Hepatocyte (in vitro differentiated cells): Measurements from ENCODE around the gene APIP. TPM values are rescaled to one million over a fixed set of nuclear protein-coding genes. Genes with fewer than 3 reads are reported as not detected.

ENCODE experiments used
- DNase-seq: peaks from one replicate; pipeline ENCODE4 v3.0.0-alpha.2; 2016; ENCODE audit warnings: low spot score
- H2AFZ ChIP-seq: fragments of 200-600 bp; sonication (generic); 2 replicates; pipeline ENCODE4 v1.6.0; 2016; ENCODE audit warnings: antibody characterized with exemption, mild to moderate bottlenecking
- H3K27ac ChIP-seq: fragments of 200-600 bp; sonication (generic); 2 replicates; pipeline ENCODE4 v1.5.1; 2016; ENCODE audit warnings: mild to moderate bottlenecking
- H3K27me3 ChIP-seq: fragments of 200-600 bp; sonication (generic); 2 replicates; pipeline ENCODE4 v1.6.1; 2016
- H3K36me3 ChIP-seq: fragments of 200-600 bp; sonication (generic); replicated peaks from 2 replicates; pipeline ENCODE4 v1.5.1; 2016; ENCODE audit warnings: low read depth; ENCODE audit not compliant: insufficient read depth
- H3K4me1 ChIP-seq: fragments of 200-600 bp; sonication (generic); 2 replicates; pipeline ENCODE4 v1.5.1; 2016; ENCODE audit warnings: mild to moderate bottlenecking, moderate library complexity; ENCODE audit not compliant: insufficient read depth
- H3K4me2 ChIP-seq: fragments of 200-600 bp; sonication (generic); 2 replicates; pipeline ENCODE4 v1.6.0; 2016
- H3K4me3 ChIP-seq: fragments of 200-600 bp; sonication (generic); 2 replicates; pipeline ENCODE4 v1.5.1; 2016; ENCODE audit warnings: mild to moderate bottlenecking
- H3K79me2 ChIP-seq: fragments of 200-600 bp; sonication (generic); 2 replicates; pipeline ENCODE4 v1.6.0; 2017; ENCODE audit warnings: mild to moderate bottlenecking
- H3K9me2 ChIP-seq: fragments of 200-600 bp; sonication (generic); replicated peaks from 2 replicates; pipeline ENCODE4 v1.6.0; 2017; ENCODE audit warnings: mild to moderate bottlenecking; ENCODE audit not compliant: insufficient read depth
- H3K9me3 ChIP-seq: fragments of 200-600 bp; sonication (generic); 2 replicates; pipeline ENCODE4 v1.5.1; 2016; ENCODE audit warnings: low read depth, mild to moderate bottlenecking
- H4K20me1 ChIP-seq: fragments of 200-600 bp; sonication (generic); 2 replicates; pipeline ENCODE4 v1.6.0; 2016; ENCODE audit warnings: mild to moderate bottlenecking; ENCODE audit not compliant: insufficient read depth, poor library complexity, severe bottlenecking
- EZH2 ChIP-seq: fragments of 200-600 bp; sonication (generic); IDR thresholded peaks from 2 replicates; pipeline ENCODE4 v1.6.1; 2016; ENCODE audit warnings: antibody characterized with exemption, mild to moderate bottlenecking, borderline replicate concordance
- EZH2phosphoT487 ChIP-seq: fragments of 200-600 bp; sonication (generic); IDR thresholded peaks from one replicate; pipeline ENCODE4 v1.6.1; 2018; ENCODE audit warnings: antibody characterized with exemption, mild to moderate bottlenecking, low read depth, moderate library complexity; ENCODE audit not compliant: unreplicated experiment, severe bottlenecking
- WGBS: methylation state at CpG from one replicate; pipeline ENCODE4 v1.1.6; 2016; ENCODE audit warnings: low lambda C conversion rate; ENCODE audit errors: missing lambda C conversion rate; 5-methylcytosine and 5-hydroxymethylcytosine counted together
- polyA plus RNA-seq: library from polyadenylated mRNA; unstranded; fragments of >200 nt; fragmentation: Nextera tagmentation; extraction: Ambion mirVana; gene quantifications from 2 replicates; pipeline ENCODE4 v1.2.1, GENCODE V29; 2016
- total RNA-seq: library from RNA; depleted of rRNA; stranded (reverse); fragments of >200 nt; gene quantifications from 2 replicates; pipeline ENCODE4 v1.2.3, GENCODE V29; 2014
- TF ChIP-seq, protein P1 (sequence below): fragments of 200-600 bp; sonication (generic); IDR thresholded peaks from 2 replicates; pipeline ENCODE4 v1.5.1; 2016; ENCODE audit warnings: antibody characterized with exemption, mild to moderate bottlenecking; ENCODE audit not compliant: poor library complexity

The APIP gene
- total and polyA plus RNA-seq, 2 experiments from 2014 or later: 25.9 to 26.8 TPM

DNA sequence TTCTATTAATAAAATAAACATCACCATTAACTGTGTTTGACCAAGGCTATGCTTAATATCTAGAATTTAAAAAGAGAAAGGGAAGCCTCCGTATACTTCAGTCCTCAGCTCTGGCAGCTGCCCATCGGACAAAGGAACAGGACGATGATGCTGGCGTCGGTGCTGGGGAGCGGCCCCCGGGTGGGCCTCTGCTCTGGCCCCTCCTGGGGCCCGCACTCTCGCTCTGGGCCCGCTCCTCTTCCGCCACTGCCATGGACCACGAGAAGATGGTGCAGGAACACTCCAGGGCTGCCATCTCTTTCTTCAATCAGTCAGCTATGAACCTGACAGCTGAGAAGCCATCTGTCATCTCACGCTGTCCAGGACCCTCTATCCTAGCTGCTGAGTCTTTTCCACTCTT is 25.5 kb upstream of the APIP start:
- H3K36me3 ChIP-seq: no peaks in the 10 kb centered on the region
- H3K4me1 ChIP-seq: no peaks in the 10 kb centered on the region
- H3K9me2 ChIP-seq: no peaks in the 10 kb centered on the region
- H2AFZ ChIP-seq: no peak overlapping the region
- H3K79me2 ChIP-seq: peaks cover 48% of the 10 kb centered on the region
- no peaks in the 10 kb centered on the region for H3K27me3 ChIP-seq
- no peak for DNase-seq
- H3K4me3 ChIP-seq: no peak overlapping the region
- 96% methylated on average over 13 of the region's 13 CpGs for WGBS
- H3K4me2 ChIP-seq: no peak overlapping the region
- no peak for TF ChIP-seq EZH2phosphoT487
- no peak for TF ChIP-seq EZH2
- TF ChIP-seq, protein P1, sequence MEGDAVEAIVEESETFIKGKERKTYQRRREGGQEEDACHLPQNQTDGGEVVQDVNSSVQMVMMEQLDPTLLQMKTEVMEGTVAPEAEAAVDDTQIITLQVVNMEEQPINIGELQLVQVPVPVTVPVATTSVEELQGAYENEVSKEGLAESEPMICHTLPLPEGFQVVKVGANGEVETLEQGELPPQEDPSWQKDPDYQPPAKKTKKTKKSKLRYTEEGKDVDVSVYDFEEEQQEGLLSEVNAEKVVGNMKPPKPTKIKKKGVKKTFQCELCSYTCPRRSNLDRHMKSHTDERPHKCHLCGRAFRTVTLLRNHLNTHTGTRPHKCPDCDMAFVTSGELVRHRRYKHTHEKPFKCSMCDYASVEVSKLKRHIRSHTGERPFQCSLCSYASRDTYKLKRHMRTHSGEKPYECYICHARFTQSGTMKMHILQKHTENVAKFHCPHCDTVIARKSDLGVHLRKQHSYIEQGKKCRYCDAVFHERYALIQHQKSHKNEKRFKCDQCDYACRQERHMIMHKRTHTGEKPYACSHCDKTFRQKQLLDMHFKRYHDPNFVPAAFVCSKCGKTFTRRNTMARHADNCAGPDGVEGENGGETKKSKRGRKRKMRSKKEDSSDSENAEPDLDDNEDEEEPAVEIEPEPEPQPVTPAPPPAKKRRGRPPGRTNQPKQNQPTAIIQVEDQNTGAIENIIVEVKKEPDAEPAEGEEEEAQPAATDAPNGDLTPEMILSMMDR: no peak
- no peaks in the 10 kb centered on the region for H4K20me1 ChIP-seq
- H3K27ac ChIP-seq: no peak overlapping the region
- H3K9me3 ChIP-seq: no peaks in the 10 kb centered on the region

DNA sequence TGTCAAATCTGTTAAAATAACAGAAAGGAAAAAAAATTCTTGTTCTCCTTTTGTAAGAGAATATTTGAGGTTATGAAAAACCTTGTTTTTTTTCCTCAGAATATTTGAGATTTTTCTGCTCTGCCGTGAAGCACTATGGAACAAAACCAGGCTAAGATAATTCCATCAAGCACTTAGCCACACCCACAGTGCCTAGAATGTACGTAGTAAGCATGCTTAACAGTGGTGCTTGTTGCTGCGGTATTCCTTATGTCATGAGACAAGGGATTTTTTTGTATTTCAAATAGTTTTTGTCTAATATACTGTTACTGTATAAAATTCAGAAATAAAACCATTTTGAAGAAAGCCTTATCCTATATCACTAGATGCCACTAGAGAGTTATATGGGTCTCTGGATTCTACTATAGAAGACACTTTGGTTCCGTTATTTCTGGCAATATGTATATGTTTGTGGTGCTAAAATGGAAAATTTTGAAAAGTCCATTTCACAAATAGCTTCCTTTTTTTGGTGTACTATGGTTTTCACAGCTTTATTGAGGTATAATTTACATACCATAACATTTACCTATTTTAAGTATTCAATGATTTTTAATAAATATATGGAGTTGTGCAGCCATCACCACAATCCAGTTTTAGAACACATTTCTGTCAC is 24.0 kb upstream of the APIP start:
- no peak for DNase-seq
- H3K4me3 ChIP-seq: no peak overlapping the region
- H3K4me2 ChIP-seq: no peak overlapping the region
- H2AFZ ChIP-seq: no peak overlapping the region
- peaks cover 39% of the 10 kb centered on the region for H3K79me2 ChIP-seq
- H3K4me1 ChIP-seq: no peaks in the 10 kb centered on the region
- H3K27ac ChIP-seq: no peak overlapping the region
- 74% methylated on average over 4 of the region's 4 CpGs for WGBS
- H3K9me3 ChIP-seq: no peaks in the 10 kb centered on the region
- no peaks in the 10 kb centered on the region for H3K27me3 ChIP-seq
- no peaks in the 10 kb centered on the region for H3K36me3 ChIP-seq
- H3K9me2 ChIP-seq: no peaks in the 10 kb centered on the region
- H4K20me1 ChIP-seq: no peaks in the 10 kb centered on the region
- no peak for TF ChIP-seq EZH2phosphoT487
- TF ChIP-seq, protein P1: peak; percentile 12
- no peak for TF ChIP-seq EZH2

GRCh38 chr11:34938611-34939010 is 22.4 kb upstream of the APIP start:
- Histone ChIP-seq H3K4me3 (no peak overlapping the region), H3K4me1 (no peaks in the 10 kb centered on the region), H3K9me2 (no peaks in the 10 kb centered on the region), H3K79me2 (peaks cover 35% of the 10 kb centered on the region), H4K20me1 (no peaks in the 10 kb centered on the region), H3K27ac (no peak overlapping the region), H3K9me3 (no peaks in the 10 kb centered on the region), H3K36me3 (no peaks in the 10 kb centered on the region), H3K27me3 (no peaks in the 10 kb centered on the region), H3K4me2 (no peak overlapping the region), H2AFZ (no peak overlapping the region)
- TF ChIP-seq, protein P1: no peak
- TF ChIP-seq EZH2: no peak
- TF ChIP-seq EZH2phosphoT487: no peak
- no peak for DNase-seq
- WGBS: 67% methylated on average over 1 of the region's 1 CpG
